ENCODE results near the gene ANO8. TPM values are rescaled to one million over a fixed set of nuclear protein-coding genes. Genes with fewer than 3 reads are reported as not detected.
A peak's percentile ranks its signal among the peaks of the same experiment; 100 is the strongest.

Gene ANO8
- total RNA-seq, 2 experiments from 2014 or later: 13.6 to 16.4 TPM

GRCh38 chr19:17292301-17293074, 42.2 kb downstream of the ANO8 start:
- ChIA-PET POLR2A (interaction anchor here (0.5 to 1.6 kb wide), 5 partner anchors 11 to 113 kb away, joined by 3 to 9 read pairs (median 4); partner anchors contain the start of genes ABHD8 and BST2), CTCF (interaction anchor here (0.6 to 5.4 kb wide), 17 partner anchors 10 to 113 kb away, joined by 3 to 33 read pairs (median 3); partner anchors contain the start of genes ABHD8, ANKLE1, ANO8 and BABAM1)
- H3K4me1 Mint-ChIP-seq (ENCODE audit: low read depth): peaks cover 15% of the 10 kb centered on the region
- DNase-seq (peak; percentile 86), ATAC-seq (peak; percentile 97)
- peaks cover 4% of the 10 kb centered on the region for H3K27me3 Mint-ChIP-seq (ENCODE audit: low read depth)
- no peaks in the 10 kb centered on the region for H3K9me3 Mint-ChIP-seq (ENCODE audit: insufficient read depth)
- H3K27ac Mint-ChIP-seq: peak overlapping the region; percentile 77
- H3K36me3 Mint-ChIP-seq (ENCODE audit: low read depth): peaks cover 6% of the 10 kb centered on the region
- H3K4me3 Mint-ChIP-seq: peak overlapping the region; percentile 85

- peaks cover 12% of the 10 kb centered on the region for H3K4me1 Mint-ChIP-seq (ENCODE audit: low read depth)
- ATAC-seq (no peak), DNase-seq (peak; percentile 62)
- H3K36me3 Mint-ChIP-seq (ENCODE audit: low read depth): peaks cover 8% of the 10 kb centered on the region
- peaks cover 4% of the 10 kb centered on the region for H3K27me3 Mint-ChIP-seq (ENCODE audit: low read depth)
- POLR2A ChIA-PET: no interaction called here
- H3K9me3 Mint-ChIP-seq (ENCODE audit: insufficient read depth): no peaks in the 10 kb centered on the region
- H3K27ac Mint-ChIP-seq: no peak overlapping the region
- H3K4me3 Mint-ChIP-seq: no peak overlapping the region
- CTCF ChIA-PET: interaction anchor here (0.7 to 5.4 kb wide), 2 partner anchors 7 to 285 kb away, joined by 3 to 33 read pairs; partner anchors contain the start of gene ANKLE1
These were observed 45.2 kb downstream of the ANO8 start for GRCh38 chr19:17289489-17289888.

- DNase-seq: no peak
- ATAC-seq: no peak
- H3K27me3 Mint-ChIP-seq (ENCODE audit: low read depth): peaks cover 4% of the 10 kb centered on the region
- H3K4me1 Mint-ChIP-seq (ENCODE audit: low read depth): peaks cover 9% of the 10 kb centered on the region
- no peak overlapping the region for H3K4me3 Mint-ChIP-seq
- CTCF ChIA-PET: interaction anchor here (1.3 to 1.5 kb wide), 2 partner anchors 26 to 100 kb away, joined by 4 read pairs; no protein-coding TSS in a partner anchor
- H3K27ac Mint-ChIP-seq: no peak overlapping the region
- H3K9me3 Mint-ChIP-seq (ENCODE audit: insufficient read depth): no peaks in the 10 kb centered on the region
- H3K36me3 Mint-ChIP-seq (ENCODE audit: low read depth): peaks cover 17% of the 10 kb centered on the region
- POLR2A ChIA-PET: interaction anchor here (0.7 kb wide), 1 partner anchor 946 kb away, joined by 3 read pairs; no protein-coding TSS in a partner anchor
These were observed 47.9 kb downstream of the ANO8 start for GRCh38 chr19:17286752-17287151.

GRCh38 chr19:17286263-17286662, 48.4 kb downstream of the ANO8 start:
- no peak for DNase-seq
- no peak for ATAC-seq
- H3K27ac Mint-ChIP-seq: no peak overlapping the region
- peaks cover 4% of the 10 kb centered on the region for H3K27me3 Mint-ChIP-seq (ENCODE audit: low read depth)
- peaks cover 10% of the 10 kb centered on the region for H3K4me1 Mint-ChIP-seq (ENCODE audit: low read depth)
- no peak overlapping the region for H3K4me3 Mint-ChIP-seq
- ChIA-PET POLR2A (interaction anchor here (0.7 kb wide), 1 partner anchor 946 kb away, joined by 3 read pairs; no protein-coding TSS in a partner anchor), CTCF (interaction anchor here (0.5 to 1.5 kb wide), 3 partner anchors 26 to 100 kb away, joined by 3 to 4 read pairs (median 4); no protein-coding TSS in a partner anchor)
- H3K9me3 Mint-ChIP-seq (ENCODE audit: insufficient read depth): no peaks in the 10 kb centered on the region
- H3K36me3 Mint-ChIP-seq (ENCODE audit: low read depth): peaks cover 17% of the 10 kb centered on the region

GRCh38 chr19:17285415-17286135, 49.1 kb downstream of the ANO8 start:
- peaks cover 4% of the 10 kb centered on the region for H3K27me3 Mint-ChIP-seq (ENCODE audit: low read depth)
- no peak overlapping the region for H3K4me3 Mint-ChIP-seq
- ChIA-PET POLR2A (no interaction called here), CTCF (interaction anchor here (1.5 kb wide), 1 partner anchor 25 kb away, joined by 4 read pairs; no protein-coding TSS in a partner anchor)
- no peaks in the 10 kb centered on the region for H3K9me3 Mint-ChIP-seq (ENCODE audit: insufficient read depth)
- ATAC-seq (no peak), DNase-seq (no peak)
- H3K27ac Mint-ChIP-seq: no peak overlapping the region
- peaks cover 17% of the 10 kb centered on the region for H3K36me3 Mint-ChIP-seq (ENCODE audit: low read depth)
- H3K4me1 Mint-ChIP-seq (ENCODE audit: low read depth): peaks cover 14% of the 10 kb centered on the region

- no peak for ATAC-seq
- POLR2A ChIA-PET: no interaction called here
These were observed 51.1 kb downstream of the ANO8 start for GRCh38 chr19:17283504-17283996.

GRCh38 chr19:17282488-17283125, 52.0 kb downstream of the ANO8 start:
- Mint-ChIP-seq H3K27ac (peak overlapping the region; percentile 79), H3K4me1 (ENCODE audit: low read depth) (peaks cover 20% of the 10 kb centered on the region), H3K36me3 (ENCODE audit: low read depth) (peaks cover 17% of the 10 kb centered on the region), H3K4me3 (peak overlapping the region; percentile 88), H3K9me3 (ENCODE audit: insufficient read depth) (no peaks in the 10 kb centered on the region), H3K27me3 (ENCODE audit: low read depth) (no peaks in the 10 kb centered on the region)
- CTCF ChIA-PET: interaction anchor here (0.7 to 5.8 kb wide), 15 partner anchors 10 to 503 kb away, joined by 3 to 109 read pairs (median 4); partner anchors contain the start of genes BABAM1, DDA1, MRPL34 and OCEL1
- DNase-seq (peak; percentile 87), ATAC-seq (peak; percentile 93)
- POLR2A ChIA-PET: interaction anchor here (0.6 to 2.5 kb wide), 6 partner anchors 13 to 56 kb away, joined by 3 to 15 read pairs (median 4); partner anchors contain the start of genes BABAM1 and OCEL1

More at GRCh38 chr19:17283504-17283996, 51.1 kb downstream of the ANO8 start:
- no peaks in the 10 kb centered on the region for H3K27me3 Mint-ChIP-seq (ENCODE audit: low read depth)
- H3K4me3 Mint-ChIP-seq: peak overlapping the region; percentile 28
- H3K9me3 Mint-ChIP-seq (ENCODE audit: insufficient read depth): no peaks in the 10 kb centered on the region
- no peak overlapping the region for H3K27ac Mint-ChIP-seq
- CTCF ChIA-PET: interaction anchor here (0.7 to 5.8 kb wide), 11 partner anchors 9 to 504 kb away, joined by 3 to 109 read pairs (median 4); partner anchors contain the start of genes BABAM1, DDA1 and USHBP1
- no peak for DNase-seq
- peaks cover 20% of the 10 kb centered on the region for H3K4me1 Mint-ChIP-seq (ENCODE audit: low read depth)
- H3K36me3 Mint-ChIP-seq (ENCODE audit: low read depth): peaks cover 17% of the 10 kb centered on the region

- H3K36me3 Mint-ChIP-seq (ENCODE audit: low read depth): peaks cover 26% of the 10 kb centered on the region
- peak; percentile 60 for DNase-seq
These were observed 53.0 kb downstream of the ANO8 start, which contains the start of gene ANKLE1 for GRCh38 chr19:17281391-17282304. ANKLE1 (plus strand) TSS chr19:17281901; CDS start chr19:17281921, 20 bp downstream.

GRCh38 chr19:17279436-17279835, 55.2 kb downstream of the ANO8 start:
- no peak overlapping the region for H3K27ac Mint-ChIP-seq
- no peaks in the 10 kb centered on the region for H3K27me3 Mint-ChIP-seq (ENCODE audit: low read depth)
- H3K36me3 Mint-ChIP-seq (ENCODE audit: low read depth): peaks cover 31% of the 10 kb centered on the region
- DNase-seq (no peak), ATAC-seq (no peak)
- H3K9me3 Mint-ChIP-seq (ENCODE audit: insufficient read depth): no peaks in the 10 kb centered on the region
- H3K4me1 Mint-ChIP-seq (ENCODE audit: low read depth): peaks cover 20% of the 10 kb centered on the region
- ChIA-PET CTCF (interaction anchor here (0.7 to 5.8 kb wide), 3 partner anchors 13 to 26 kb away, joined by 3 to 109 read pairs (median 33); partner anchors contain the start of genes BABAM1 and USHBP1), POLR2A (interaction anchor here (1.1 kb wide), 1 partner anchor 64 kb away, joined by 3 read pairs; no protein-coding TSS in a partner anchor)
- H3K4me3 Mint-ChIP-seq: no peak overlapping the region

More at GRCh38 chr19:17281391-17282304, 53.0 kb downstream of the ANO8 start, which contains the start of gene ANKLE1:
- H3K27ac Mint-ChIP-seq: peak within 1 kb of the TSS; percentile 79
- H3K4me3 Mint-ChIP-seq: peak within 1 kb of the TSS; percentile 88
- ChIA-PET CTCF (interaction anchor here (0.6 to 5.8 kb wide), 19 partner anchors 11 to 567 kb away, joined by 3 to 109 read pairs (median 3); partner anchors contain the start of genes BABAM1, DDA1, MRPL34 and OCEL1), POLR2A (interaction anchor here (0.6 to 2.5 kb wide), 8 partner anchors 14 to 121 kb away, joined by 3 to 15 read pairs (median 4); partner anchors contain the start of genes BABAM1, OCEL1 and USE1)
- peak; percentile 50 for ATAC-seq
- H3K9me3 Mint-ChIP-seq (ENCODE audit: insufficient read depth): no peaks in the 10 kb centered on the region
- H3K4me1 Mint-ChIP-seq (ENCODE audit: low read depth): peaks cover 20% of the 10 kb centered on the region
- H3K27me3 Mint-ChIP-seq (ENCODE audit: low read depth): no peaks in the 10 kb centered on the region
